Stomach (tissue), 4 donors: ENCODE results near the gene PHF1.

Experiments used
- CTCF ChIP-seq, 7 experiments: fragments of 450-650 bp in 4 of 7; fragments of 200-600 bp in 3 of 7; sonication (generic) in 3 of 7; IDR thresholded peaks; one replicate each; pipeline ENCODE4 v1.5.1; 2016 to 2019; ENCODE audit warnings: antibody characterized with exemption in 7 of 7, control low read depth in 2 of 7, mild to moderate bottlenecking in 1 of 7
- EP300 ChIP-seq: sonication (generic); formaldehyde crosslinking; IDR thresholded peaks from one replicate; pipeline ENCODE4 v1.6.1; 2017; ENCODE audit warnings: antibody characterized with exemption
- POLR2A ChIP-seq, 4 donors: fragments of 450-650 bp; IDR thresholded peaks; one replicate each; pipeline ENCODE4 v1.6.1; 2016; ENCODE audit warnings: antibody characterized with exemption in 4 of 4, control low read depth in 2 of 4, mild to moderate bottlenecking in 1 of 4, moderate library complexity in 1 of 4

DNA sequence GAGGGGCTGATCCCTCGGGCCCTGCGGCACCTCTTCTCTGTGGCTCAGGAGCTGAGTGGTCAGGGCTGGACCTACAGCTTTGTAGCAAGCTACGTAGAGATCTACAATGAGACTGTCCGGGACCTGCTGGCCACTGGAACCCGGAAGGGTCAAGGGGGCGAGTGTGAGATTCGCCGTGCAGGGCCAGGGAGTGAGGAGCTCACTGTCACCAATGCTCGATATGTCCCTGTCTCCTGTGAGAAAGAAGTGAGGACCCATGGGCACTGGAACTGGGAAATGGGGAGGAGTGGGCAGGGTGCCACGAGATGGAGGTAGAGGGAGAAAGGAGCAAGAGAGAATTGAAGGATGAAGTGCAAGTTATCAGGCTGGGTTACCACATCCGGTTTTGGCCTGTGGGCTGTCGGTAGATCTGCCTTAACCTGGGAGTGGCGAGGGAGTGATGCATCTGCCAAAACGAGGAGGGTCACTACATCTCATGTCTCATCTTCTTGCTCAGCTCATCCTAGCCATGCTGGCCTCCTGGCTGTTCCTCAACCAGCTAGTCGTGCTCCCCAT, 5.4 kb upstream of the PHF1 start:
- no peak for TF ChIP-seq EP300
- no peak for TF ChIP-seq CTCF (IDR thresholded peaks at IDR 0.05)
- no peak for TF ChIP-seq POLR2A (IDR thresholded peaks at IDR 0.05)
